ENCODE results near the gene OPN1LW.
"Not testable (repeated sequence)": the region's sequence is repeated elsewhere in the genome, so short reads cannot be mapped to it uniquely, and the experiment has no call there.

Gene OPN1LW

DNA sequence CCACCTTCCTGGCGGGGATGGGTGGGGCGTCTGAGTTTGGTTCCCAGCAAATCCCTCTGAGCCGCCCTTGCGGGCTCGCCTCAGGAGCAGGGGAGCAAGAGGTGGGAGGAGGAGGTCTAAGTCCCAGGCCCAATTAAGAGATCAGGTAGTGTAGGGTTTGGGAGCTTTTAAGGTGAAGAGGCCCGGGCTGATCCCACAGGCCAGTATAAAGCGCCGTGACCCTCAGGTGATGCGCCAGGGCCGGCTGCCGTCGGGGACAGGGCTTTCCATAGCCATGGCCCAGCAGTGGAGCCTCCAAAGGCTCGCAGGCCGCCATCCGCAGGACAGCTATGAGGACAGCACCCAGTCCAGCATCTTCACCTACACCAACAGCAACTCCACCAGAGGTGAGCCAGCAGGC, at the start of gene OPN1LW:
TSS of gene OPN1LW (plus strand) at position 234 of the 400 bp plus-strand sequence. CDS start at position 275, 41 bp downstream.
- FAIRE-seq; DNase-seq (ENCODE audit: insufficient read length, low spot score): not testable (repeated sequence)

GRCh38 chrX:154094833-154095232, 49.2 kb upstream of the OPN1LW start:
- no peak for FAIRE-seq
- no peak for DNase-seq (ENCODE audit: insufficient read length, low spot score)
- TF ChIP-seq POLR2A (IDR thresholded peaks at IDR 0.05; ENCODE audit: low read depth, low read length): no peak

DNA sequence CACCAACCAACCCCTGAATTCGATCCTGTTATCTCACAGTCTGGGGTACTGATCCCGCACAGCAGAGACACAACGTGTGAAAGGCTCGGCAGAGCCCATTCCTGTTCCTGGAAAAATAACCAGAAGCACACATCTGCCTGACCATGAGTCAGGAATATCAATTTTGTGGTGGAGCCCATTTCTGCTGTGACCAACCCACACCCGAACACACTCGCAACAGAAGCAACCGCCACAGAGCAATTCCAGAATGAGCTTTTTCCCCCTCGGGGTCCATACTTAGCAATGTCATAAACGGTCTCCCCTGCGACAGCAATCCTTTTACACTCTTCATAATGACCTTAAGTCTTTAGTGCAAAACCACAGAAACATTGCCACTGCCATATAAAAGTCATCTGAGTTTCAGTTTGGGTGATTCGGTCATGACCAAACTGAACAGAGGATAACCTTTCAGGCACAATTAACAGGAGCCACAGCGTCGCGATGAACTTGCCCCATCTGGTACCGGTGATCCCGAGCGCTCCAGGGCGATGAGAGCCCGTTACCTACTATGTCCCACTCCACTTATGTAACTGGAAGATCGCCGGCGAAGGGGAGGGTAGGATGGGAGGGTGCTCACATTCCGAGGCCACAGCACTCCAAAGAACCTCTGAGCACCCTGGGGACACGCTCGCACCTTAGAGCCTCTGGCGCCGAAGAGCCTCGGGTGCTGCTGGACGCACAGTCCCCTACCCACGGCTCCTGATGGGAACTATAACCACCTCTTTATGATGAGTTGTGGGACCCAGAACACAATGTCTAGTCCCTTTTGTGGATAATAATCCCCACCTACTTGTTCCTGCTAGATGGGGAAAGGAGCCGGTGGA, 47.7 kb upstream of the OPN1LW start:
- FAIRE-seq: no peak
- TF ChIP-seq POLR2A (IDR thresholded peaks at IDR 0.05; ENCODE audit: low read depth, low read length): no peak
- DNase-seq (ENCODE audit: insufficient read length, low spot score): no peak

DNA sequence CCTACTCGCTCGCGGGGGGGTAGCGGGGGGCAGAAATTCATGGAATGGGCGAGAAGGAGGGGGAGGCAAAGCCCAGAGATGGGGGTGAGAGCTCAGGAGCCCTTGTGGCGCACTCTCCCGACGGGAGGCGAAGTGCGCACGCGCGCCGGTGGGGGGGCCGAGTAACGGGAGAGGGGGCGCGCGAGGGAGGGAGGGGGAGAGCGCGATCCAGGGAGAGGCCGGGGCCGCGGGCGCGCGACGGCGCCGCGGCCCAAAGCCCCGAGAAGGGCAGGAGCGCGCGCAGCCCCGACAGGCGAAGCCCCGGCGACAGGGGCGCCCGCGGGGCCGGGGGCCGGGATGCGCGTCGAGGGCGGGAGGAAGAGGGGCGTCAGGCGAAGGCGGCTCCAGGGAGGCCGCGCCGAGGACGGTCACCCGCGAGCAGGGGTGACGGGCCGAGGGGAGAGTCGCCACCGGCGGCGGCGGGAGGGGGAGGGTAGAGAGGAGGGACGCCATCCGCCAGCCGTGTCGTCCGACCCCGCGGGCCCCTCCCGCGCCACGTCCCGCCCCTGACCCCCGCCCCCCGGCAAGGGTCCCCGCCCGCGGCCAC, 46.9 kb upstream of the OPN1LW start:
- DNase-seq (ENCODE audit: insufficient read length, low spot score): peak; percentile 60
- no peak for FAIRE-seq
- TF ChIP-seq POLR2A (IDR thresholded peaks at IDR 0.05; ENCODE audit: low read depth, low read length): no peak

- peak; percentile 85 for DNase-seq (ENCODE audit: insufficient read length, low spot score)
- FAIRE-seq: peak; percentile 84
- TF ChIP-seq POLR2A (IDR thresholded peaks at IDR 0.05; ENCODE audit: low read depth, low read length): 0 out of 2 replicates have a peak, but pooled peaks have one; percentile 35
Measured at GRCh38 chrX:154097589-154098541, 46.2 kb upstream of the OPN1LW start, which contains the start of gene MECP2. MECP2 (minus strand) TSS chrX:154097717.

GRCh38 chrX:154098551-154098950, 45.5 kb upstream of the OPN1LW start:
- FAIRE-seq (no peak), DNase-seq (ENCODE audit: insufficient read length, low spot score) (no peak)
- TF ChIP-seq POLR2A (IDR thresholded peaks at IDR 0.05; ENCODE audit: low read depth, low read length): no peak

- DNase-seq (ENCODE audit: insufficient read length, low spot score): no peak
- FAIRE-seq: no peak
- no peak for TF ChIP-seq POLR2A (IDR thresholded peaks at IDR 0.05; ENCODE audit: low read depth, low read length)
Measured at GRCh38 chrX:154113729-154114128, 30.3 kb upstream of the OPN1LW start.

DNA sequence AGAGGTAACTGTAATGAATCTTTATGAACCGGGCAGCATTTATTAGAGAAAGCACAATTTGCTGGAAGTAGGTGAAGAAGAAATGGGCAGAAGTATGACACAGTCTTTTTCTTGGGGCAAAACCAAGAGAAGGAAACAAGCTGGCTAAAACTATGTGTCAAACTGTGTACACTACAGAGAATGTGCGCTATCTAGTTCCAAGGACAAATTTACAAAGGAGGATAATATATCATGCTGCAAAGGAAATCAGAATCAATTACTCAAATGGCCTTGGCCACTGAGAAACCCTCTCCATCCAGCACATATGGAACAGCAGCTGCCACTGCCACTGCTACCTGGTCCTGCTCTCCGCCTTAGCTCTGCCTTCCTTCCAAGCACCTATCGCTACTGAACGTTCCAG, 29.4 kb upstream of the OPN1LW start:
- no peak for FAIRE-seq
- no peak for TF ChIP-seq POLR2A (IDR thresholded peaks at IDR 0.05; ENCODE audit: low read depth, low read length)
- DNase-seq (ENCODE audit: insufficient read length, low spot score): no peak

GRCh38 chrX:154115071-154115470, 29.0 kb upstream of the OPN1LW start:
- TF ChIP-seq POLR2A (IDR thresholded peaks at IDR 0.05; ENCODE audit: low read depth, low read length): no peak
- FAIRE-seq: no peak
- no peak for DNase-seq (ENCODE audit: insufficient read length, low spot score)

GRCh38 chrX:154115750-154116149, 28.3 kb upstream of the OPN1LW start:
- FAIRE-seq (no peak), DNase-seq (ENCODE audit: insufficient read length, low spot score) (no peak)
- no peak for TF ChIP-seq POLR2A (IDR thresholded peaks at IDR 0.05; ENCODE audit: low read depth, low read length)

DNA sequence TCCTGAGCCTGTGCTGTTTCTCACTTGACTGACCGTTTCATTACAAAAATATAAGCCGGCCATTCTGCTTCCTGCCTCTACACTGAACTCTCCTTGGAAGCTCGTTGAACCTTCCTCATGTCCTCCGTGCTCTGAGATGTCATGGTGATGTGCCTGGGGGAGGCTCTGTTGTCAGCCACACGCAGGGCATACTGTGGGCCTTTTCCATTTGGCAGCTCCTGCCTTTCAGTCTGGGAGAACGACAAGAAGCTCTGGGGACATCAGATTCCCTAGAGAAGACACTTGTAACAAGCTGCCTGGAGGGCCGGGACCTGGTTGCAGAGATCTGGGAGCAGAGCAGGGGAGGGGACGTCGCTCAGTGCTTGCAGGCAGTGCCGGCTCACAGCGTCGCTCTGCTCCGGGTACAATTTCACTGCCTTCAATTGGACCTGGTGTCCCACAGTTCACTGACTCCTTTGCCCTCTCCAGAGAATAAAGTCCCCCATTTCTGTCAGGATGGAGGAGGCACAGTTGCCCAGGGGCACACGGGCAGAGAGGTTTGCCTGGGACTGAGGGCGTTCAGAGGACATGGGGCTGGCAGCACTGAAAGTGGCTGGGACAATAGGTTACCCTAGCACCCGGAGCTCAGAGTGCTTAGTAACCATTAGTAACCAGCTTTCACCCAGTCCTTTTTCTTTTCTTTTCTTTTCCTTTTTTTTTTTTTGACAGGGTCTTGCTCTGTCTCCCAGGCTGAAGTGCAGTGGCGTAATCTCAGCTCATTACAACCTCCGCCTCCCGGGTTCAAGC, 27.4 kb upstream of the OPN1LW start:
- DNase-seq (ENCODE audit: insufficient read length, low spot score) (no peak), FAIRE-seq (no peak)
- no peak for TF ChIP-seq POLR2A (IDR thresholded peaks at IDR 0.05; ENCODE audit: low read depth, low read length)

GRCh38 chrX:154117566-154117965, 26.5 kb upstream of the OPN1LW start:
- TF ChIP-seq POLR2A (IDR thresholded peaks at IDR 0.05; ENCODE audit: low read depth, low read length): no peak
- no peak for FAIRE-seq

GRCh38 chrX:154120567-154120966, 23.5 kb upstream of the OPN1LW start:
- no peak for DNase-seq (ENCODE audit: insufficient read length, low spot score)
- no peak for FAIRE-seq
- no peak for TF ChIP-seq POLR2A (IDR thresholded peaks at IDR 0.05; ENCODE audit: low read depth, low read length)

More at GRCh38 chrX:154117566-154117965, 26.5 kb upstream of the OPN1LW start:
- no peak for DNase-seq (ENCODE audit: insufficient read length, low spot score)
